T-cell (primary cell): ENCODE results near the gene GTF3C1. TPM values are rescaled to one million over a fixed set of nuclear protein-coding genes. Genes with fewer than 3 reads are reported as not detected.
A peak's percentile ranks its signal among the peaks of the same experiment; 100 is the strongest.

Experiments used
- ATAC-seq, 4 experiments: fragments of 200-7000 bp in 3 of 4; fragments of 150-1000 bp in 1 of 4; cut with Tn5 transposase; replicated peaks in 1 of 4; 1 replicate in 3 of 4; 2 replicates in 1 of 4; pipeline ENCODE4 v1.10.0; 2021; ENCODE audit warnings: moderate library complexity in 3 of 4, mild to moderate bottlenecking in 2 of 4, moderate number of reproducible peaks in 1 of 4
- CTCF ChIA-PET, 2 donors: fragments of 300-600 bp; sonication (Branson Sonifier 250); formaldehyde crosslinking; loops; one replicate each; lab custom pipeline; 2022; ENCODE audit warnings: antibody characterized with exemption in 2 of 2; lab: Charles Lee
- POLR2A ChIA-PET, 2 donors: fragments of 300-600 bp; sonication (Branson Sonifier 250); formaldehyde crosslinking; loops; one replicate each; lab custom pipeline; 2022; ENCODE audit warnings: antibody characterized with exemption in 2 of 2; lab: Charles Lee
- DNase-seq, 35 experiments: peaks; one replicate each; pipeline versions ENCODE4 v3.0.0 to v3.0.0-alpha.2; 2013 to 2023
- H3K27ac ChIP-seq: one replicate; pipeline ENCODE4 v1.5.1; 2013; ENCODE audit warnings: low read length
- H3K27me3 ChIP-seq, 2 experiments: replicated peaks in 1 of 2; 1 replicate in 1 of 2; 2 replicates in 1 of 2; pipeline versions ENCODE4 v1.6.1 to v1.7.0; 2013; ENCODE audit warnings: low read length in 1 of 2, mixed read lengths in 1 of 2; ENCODE audit not compliant: control insufficient read depth in 2 of 2, insufficient read depth in 2 of 2; ENCODE audit errors: extremely low read depth in 1 of 2
- H3K36me3 ChIP-seq, 2 donors: 1 replicate in 1 of 2; 2 replicates in 1 of 2; pipeline versions ENCODE4 v1.6.1 to v1.7.0; 2013; ENCODE audit warnings: low read length in 1 of 2; ENCODE audit not compliant: control insufficient read depth in 2 of 2, insufficient read depth in 1 of 2; ENCODE audit errors: extremely low read depth in 1 of 2
- H3K4me1 ChIP-seq, 2 experiments: 1 replicate in 1 of 2; 2 replicates in 1 of 2; pipeline versions ENCODE4 v1.6.1 to v1.7.0; 2013; ENCODE audit warnings: low read length in 2 of 2, mixed read lengths in 1 of 2; ENCODE audit not compliant: insufficient read depth in 2 of 2, control insufficient read depth in 1 of 2; ENCODE audit errors: extremely low read depth in 1 of 2
- H3K4me3 ChIP-seq, 2 donors: 1 replicate in 1 of 2; 2 replicates in 1 of 2; pipeline versions ENCODE4 v1.5.1 to v1.7.0; 2013; ENCODE audit warnings: mild to moderate bottlenecking in 2 of 2, low read length in 1 of 2, moderate library complexity in 1 of 2; ENCODE audit not compliant: control insufficient read depth in 1 of 2; ENCODE audit errors: extremely low read depth in 1 of 2
- H3K9me3 ChIP-seq: 2 replicates; pipeline ENCODE4 v1.7.0; 2013
- H3K27ac Mint-ChIP-seq, 2 donors: one replicate each; pipeline ENCODE4 v1.8.0; 2020 to 2021; ENCODE audit warnings: mild to moderate bottlenecking in 2 of 2, mixed read lengths in 2 of 2
- H3K27me3 Mint-ChIP-seq, 2 donors: one replicate each; pipeline ENCODE4 v1.8.0; 2021 to 2022; ENCODE audit warnings: mixed read lengths in 2 of 2
- H3K36me3 Mint-ChIP-seq: one replicate; pipeline ENCODE4 v1.8.0; 2021; ENCODE audit warnings: mixed read lengths
- H3K4me1 Mint-ChIP-seq, 3 donors: one replicate each; pipeline ENCODE4 v1.8.0; 2020 to 2022; ENCODE audit warnings: mixed read lengths in 3 of 3, mild to moderate bottlenecking in 1 of 3
- H3K4me3 Mint-ChIP-seq, 3 donors: one replicate each; pipeline ENCODE4 v1.8.0; 2020 to 2022; ENCODE audit warnings: mild to moderate bottlenecking in 3 of 3, mixed read lengths in 3 of 3, moderate library complexity in 3 of 3
- H3K9me3 Mint-ChIP-seq, 3 donors: one replicate each; pipeline ENCODE4 v1.8.0; 2020 to 2022; ENCODE audit warnings: mixed read lengths in 3 of 3
- WGBS: methylation state at CpG from one replicate; pipeline ENCODE4 v1.1.5; 2013; ENCODE audit warnings: missing lambda C conversion rate; ENCODE audit not compliant: insufficient coverage; 5-methylcytosine and 5-hydroxymethylcytosine counted together
- total RNA-seq, 35 experiments: library from RNA in 6 of 35; stranded (reverse) in 6 of 35; fragments of 120-200 nt in 1 of 35; gene quantifications; one replicate each; pipeline versions ENCODE4 v1.2.1 to v1.2.4 and lab custom pipeline; 2013 to 2026

The GTF3C1 gene
- total RNA-seq, 5 donors from 2014 or later (not counting 1 experiment from before 2014, with no cell fraction given) = 60.3 to 72.8 (median 61.4) TPM

DNA sequence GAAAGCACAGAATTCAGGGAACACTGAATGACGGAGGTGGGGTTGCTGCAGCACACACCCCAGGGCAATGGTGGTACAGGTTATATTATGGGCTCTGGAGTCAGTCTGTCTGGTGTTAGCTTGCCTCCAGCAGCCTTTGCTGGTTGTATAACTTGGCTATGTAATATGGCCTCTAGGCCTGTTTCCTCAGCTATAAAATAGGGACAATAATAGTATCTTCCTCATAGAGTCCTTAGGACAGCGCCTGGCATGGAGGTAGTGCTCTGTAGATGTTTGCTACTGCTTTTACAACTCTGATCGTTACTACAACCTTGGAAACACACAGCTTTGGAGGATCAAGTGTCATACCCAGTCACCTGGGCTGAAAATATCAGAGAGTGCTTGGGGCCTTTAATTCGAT is 31.5 kb downstream of the GTF3C1 start:
- Histone ChIP-seq H3K36me3 (peaks cover 15 to 61% of the 10 kb centered on the region in 2 donors), H3K27ac (no peak overlapping the region), H3K9me3 (no peaks in the 10 kb centered on the region), H3K4me3 (no peak overlapping the region), H3K27me3 (no peaks in the 10 kb centered on the region), H3K4me1 (no peaks in the 10 kb centered on the region)
- Mint-ChIP-seq H3K27me3 (no peaks in the 10 kb centered on the region), H3K4me1 (peaks cover 0 to 6% (median 0%) of the 10 kb centered on the region in 3 donors), H3K9me3 (no peaks in the 10 kb centered on the region), H3K27ac (no peak overlapping the region), H3K36me3 (peaks cover 57% of the 10 kb centered on the region), H3K4me3 (no peak overlapping the region)
- DNase-seq = no peak
- 90% methylated on average over 2 of the region's 4 CpGs for WGBS
- no peak for ATAC-seq
- CTCF ChIA-PET = no interaction called here
- POLR2A ChIA-PET = interaction anchor here in 1 of 2 donors (0.5 kb wide), 1 partner anchor 691 kb away, joined by 7 read pairs; no protein-coding TSS in a partner anchor

- Histone ChIP-seq H3K4me3 (no peak overlapping the region), H3K36me3 (peaks cover 15 to 57% of the 10 kb centered on the region in 2 donors), H3K4me1 (no peaks in the 10 kb centered on the region), H3K9me3 (no peaks in the 10 kb centered on the region), H3K27me3 (no peaks in the 10 kb centered on the region), H3K27ac (no peak overlapping the region)
- POLR2A ChIA-PET = interaction anchor here in 1 of 2 donors (0.5 kb wide), 1 partner anchor 692 kb away, joined by 7 read pairs; no protein-coding TSS in a partner anchor
- Mint-ChIP-seq H3K4me3 (no peak overlapping the region), H3K36me3 (peaks cover 55% of the 10 kb centered on the region), H3K27me3 (no peaks in the 10 kb centered on the region), H3K9me3 (no peaks in the 10 kb centered on the region), H3K27ac (no peak overlapping the region), H3K4me1 (peaks cover 0 to 6% (median 0%) of the 10 kb centered on the region in 3 donors)
- DNase-seq (no peak), ATAC-seq (no peak)
- over 99% methylated on average over 7 of the region's 7 CpGs for WGBS
- CTCF ChIA-PET = no interaction called here
Observed at GRCh38 chr16:27517664-27518063, 32.0 kb downstream of the GTF3C1 start.

- peaks cover 57% of the 10 kb centered on the region for H3K36me3 Mint-ChIP-seq
- ChIA-PET POLR2A (no interaction called here), CTCF (interaction anchor here in 1 of 2 donors (0.6 kb wide), 1 partner anchor 248 kb away, joined by 3 read pairs; the partner anchor contains the start of gene NSMCE1)
- H3K4me3 ChIP-seq = no peak overlapping the region
- H3K9me3 Mint-ChIP-seq = no peaks in the 10 kb centered on the region
- no peaks in the 10 kb centered on the region for H3K27me3 ChIP-seq
- H3K4me1 Mint-ChIP-seq = peaks cover 0 to 6% (median 0%) of the 10 kb centered on the region in 3 donors
- peaks cover 19 to 64% of the 10 kb centered on the region in 2 donors for H3K36me3 ChIP-seq
- no peak overlapping the region for H3K4me3 Mint-ChIP-seq
- H3K9me3 ChIP-seq = no peaks in the 10 kb centered on the region
- H3K27ac Mint-ChIP-seq = no peak overlapping the region
- no peaks in the 10 kb centered on the region for H3K4me1 ChIP-seq
- 98% methylated on average over 7 of the region's 11 CpGs for WGBS
- no peak overlapping the region for H3K27ac ChIP-seq
- DNase-seq = no peak
- no peak for ATAC-seq
- no peaks in the 10 kb centered on the region for H3K27me3 Mint-ChIP-seq
Observed at GRCh38 chr16:27516365-27516764, 33.3 kb downstream of the GTF3C1 start.

GRCh38 chr16:27515874-27516353 is 33.8 kb downstream of the GTF3C1 start:
- Mint-ChIP-seq H3K4me1 (peaks cover 0 to 6% (median 0%) of the 10 kb centered on the region in 3 donors), H3K36me3 (peaks cover 57% of the 10 kb centered on the region), H3K27me3 (no peaks in the 10 kb centered on the region), H3K9me3 (no peaks in the 10 kb centered on the region), H3K4me3 (no peak overlapping the region), H3K27ac (no peak overlapping the region)
- no peaks in the 10 kb centered on the region for H3K27me3 ChIP-seq
- ATAC-seq (peak in 3 of 4 experiments; percentile 52 to 53 (median 53)), DNase-seq (peak in 14 of 35 experiments; percentile 2 to 34 (median 7))
- 93% methylated on average over 8 of the region's 9 CpGs for WGBS
- no peak overlapping the region for H3K4me3 ChIP-seq
- peaks cover 22 to 64% of the 10 kb centered on the region in 2 donors for H3K36me3 ChIP-seq
- H3K27ac ChIP-seq = no peak overlapping the region
- no peaks in the 10 kb centered on the region for H3K4me1 ChIP-seq
- CTCF ChIA-PET = interaction anchor here in 1 of 2 donors (0.6 kb wide), 1 partner anchor 247 kb away, joined by 3 read pairs; the partner anchor contains the start of gene NSMCE1
- H3K9me3 ChIP-seq = no peaks in the 10 kb centered on the region
- POLR2A ChIA-PET = no interaction called here

GRCh38 chr16:27514806-27515205 is 34.9 kb downstream of the GTF3C1 start:
- WGBS = 96% methylated on average over 12 of the region's 12 CpGs

GRCh38 chr16:27511657-27512448 is 37.9 kb downstream of the GTF3C1 start:
- no peak for ATAC-seq
- Histone ChIP-seq H3K27me3 (no peaks in the 10 kb centered on the region), H3K27ac (no peak overlapping the region), H3K4me3 (no peak overlapping the region), H3K9me3 (no peaks in the 10 kb centered on the region), H3K36me3 (peaks cover 19 to 68% of the 10 kb centered on the region in 2 donors), H3K4me1 (no peaks in the 10 kb centered on the region)
- ChIA-PET POLR2A (no interaction called here), CTCF (no interaction called here)
- H3K27ac Mint-ChIP-seq = no peak overlapping the region
- H3K4me3 Mint-ChIP-seq = no peak overlapping the region
- peaks cover 0 to 6% (median 0%) of the 10 kb centered on the region in 3 donors for H3K4me1 Mint-ChIP-seq
- H3K9me3 Mint-ChIP-seq = no peaks in the 10 kb centered on the region
- no peaks in the 10 kb centered on the region for H3K27me3 Mint-ChIP-seq
- WGBS = 96% methylated on average over 13 of the region's 22 CpGs
- DNase-seq = no peak
- peaks cover 56% of the 10 kb centered on the region for H3K36me3 Mint-ChIP-seq

More at GRCh38 chr16:27514806-27515205, 34.9 kb downstream of the GTF3C1 start:
- ChIA-PET CTCF (no interaction called here), POLR2A (no interaction called here)
- Histone ChIP-seq H3K9me3 (no peaks in the 10 kb centered on the region), H3K36me3 (peaks cover 23 to 69% of the 10 kb centered on the region in 2 donors), H3K27me3 (no peaks in the 10 kb centered on the region), H3K27ac (no peak overlapping the region), H3K4me3 (no peak overlapping the region), H3K4me1 (no peaks in the 10 kb centered on the region)
- Mint-ChIP-seq H3K36me3 (peaks cover 59% of the 10 kb centered on the region), H3K4me1 (peaks cover 0 to 6% (median 0%) of the 10 kb centered on the region in 3 donors), H3K4me3 (no peak overlapping the region), H3K27me3 (no peaks in the 10 kb centered on the region), H3K9me3 (no peaks in the 10 kb centered on the region), H3K27ac (no peak overlapping the region)
- DNase-seq (no peak), ATAC-seq (no peak)
